Liver (tissue), 9 donors: ENCODE measurements around the gene MT1F. TPM values are rescaled to one million over a fixed set of nuclear protein-coding genes. Genes with fewer than 3 reads are reported as not detected.

Source experiments
- DNase-seq: peaks from one replicate; pipeline ENCODE4 v3.0.0-alpha.2; 2017; ENCODE audit warnings: low spot score
- H3K27ac ChIP-seq, 2 donors: one replicate each; pipeline ENCODE4 v1.7.0; 2013; ENCODE audit warnings: inconsistent platforms in 2 of 2, low read length in 2 of 2, control low read depth in 1 of 2, low read depth in 1 of 2, mild to moderate bottlenecking in 1 of 2
- H3K27me3 ChIP-seq, 4 donors: one replicate each; pipeline versions ENCODE4 v1.6.1 to v1.7.0; 2013; ENCODE audit warnings: low read length in 3 of 4, inconsistent platforms in 1 of 4, mild to moderate bottlenecking in 1 of 4, moderate library complexity in 1 of 4; ENCODE audit not compliant: control insufficient read depth in 4 of 4, insufficient read depth in 4 of 4
- H3K36me3 ChIP-seq, 4 donors: one replicate each; pipeline versions ENCODE4 v1.6.1 to v1.7.0; 2013; ENCODE audit warnings: low read length in 3 of 4, mild to moderate bottlenecking in 3 of 4, low read depth in 1 of 4, moderate library complexity in 1 of 4; ENCODE audit not compliant: control insufficient read depth in 4 of 4, insufficient read depth in 3 of 4
- H3K4me1 ChIP-seq, 4 donors: one replicate each; pipeline versions ENCODE4 v1.6.1 to v1.7.0; 2013; ENCODE audit warnings: low read length in 3 of 4, mild to moderate bottlenecking in 3 of 4, moderate library complexity in 1 of 4; ENCODE audit not compliant: control insufficient read depth in 4 of 4, insufficient read depth in 4 of 4
- H3K4me3 ChIP-seq, 3 donors: one replicate each; pipeline versions ENCODE4 v1.6.1 to v1.7.0; 2013; ENCODE audit warnings: low read length in 3 of 3, control low read depth in 1 of 3, low read depth in 1 of 3, mild to moderate bottlenecking in 1 of 3
- H3K9ac ChIP-seq, 2 donors: one replicate each; pipeline ENCODE4 v1.7.0; 2013; ENCODE audit warnings: low read length in 2 of 2, mild to moderate bottlenecking in 2 of 2, moderate library complexity in 2 of 2, control low read depth in 1 of 2, low read depth in 1 of 2
- H3K9me3 ChIP-seq, 4 donors: one replicate each; pipeline versions ENCODE4 v1.6.1 to v1.7.0; 2013; ENCODE audit warnings: low read length in 3 of 4; ENCODE audit not compliant: control insufficient read depth in 4 of 4
- EGR1 ChIP-seq, 2 donors: IDR thresholded peaks; 2 replicates each; pipeline ENCODE4 v1.6.1; 2016 to 2018; ENCODE audit warnings: antibody characterized with exemption in 2 of 2, low read depth in 2 of 2
- FOXA1 ChIP-seq: IDR thresholded peaks from 2 replicates; pipeline ENCODE4 v1.6.1; 2016; ENCODE audit warnings: antibody characterized with exemption
- FOXA2 ChIP-seq: IDR thresholded peaks from 2 replicates; pipeline ENCODE4 v1.6.1; 2016; ENCODE audit warnings: antibody characterized with exemption
- GABPA ChIP-seq, 2 donors: IDR thresholded peaks in 1 of 2; conservative IDR thresholded peaks in 1 of 2; 2 replicates each; pipeline ENCODE4 v1.6.1; 2016; ENCODE audit warnings: antibody characterized with exemption in 2 of 2, mild to moderate bottlenecking in 1 of 2, moderate library complexity in 1 of 2
- HNF4A ChIP-seq, 2 donors: conservative IDR thresholded peaks; 2 replicates each; pipeline ENCODE4 v1.6.1; 2016; ENCODE audit warnings: antibody characterized with exemption in 2 of 2, mild to moderate bottlenecking in 2 of 2
- HNF4G ChIP-seq: IDR thresholded peaks from 2 replicates; pipeline ENCODE4 v1.6.1; 2016; ENCODE audit warnings: antibody characterized with exemption
- JUND ChIP-seq, 2 donors: IDR thresholded peaks; 2 replicates each; pipeline ENCODE4 v1.6.1; 2016; ENCODE audit warnings: antibody characterized with exemption in 2 of 2
- NR2F2 ChIP-seq: IDR thresholded peaks from 2 replicates; pipeline ENCODE4 v1.6.1; 2016; ENCODE audit warnings: antibody characterized with exemption
- RAD21 ChIP-seq, 2 donors: IDR thresholded peaks; 2 replicates each; pipeline ENCODE4 v1.6.1; 2016; ENCODE audit warnings: antibody characterized with exemption in 2 of 2, mild to moderate bottlenecking in 2 of 2
- RXRA ChIP-seq, 2 donors: IDR thresholded peaks; 2 replicates each; pipeline ENCODE4 v1.6.1; 2017 to 2018; ENCODE audit warnings: antibody characterized with exemption in 2 of 2, mild to moderate bottlenecking in 1 of 2
- SP1 ChIP-seq: IDR thresholded peaks from 2 replicates; pipeline ENCODE4 v1.6.1; 2018; ENCODE audit warnings: antibody characterized with exemption, mild to moderate bottlenecking
- TAF1 ChIP-seq: conservative IDR thresholded peaks from 2 replicates; pipeline ENCODE4 v1.6.1; 2016; ENCODE audit warnings: antibody characterized with exemption, mild to moderate bottlenecking
- YY1 ChIP-seq: IDR thresholded peaks from 2 replicates; pipeline ENCODE4 v1.6.1; 2016; ENCODE audit warnings: antibody characterized with exemption, mild to moderate bottlenecking
- WGBS: extraction: QIAGEN DNeasy Blood & Tissue Kit; methylation state at CpG from one replicate; pipeline ENCODE4 v1.1.7; 2013; 5-methylcytosine and 5-hydroxymethylcytosine counted together
- polyA plus RNA-seq, 2 donors: library from polyadenylated mRNA; stranded (reverse) in 1 of 2; unstranded in 1 of 2; fragments of 200-250 nt in 1 of 2; fragments of >200 nt in 1 of 2; fragmentation: Nextera tagmentation in 1 of 2; extraction: Ambion mirVana in 1 of 2; gene quantifications; one replicate each; pipeline versions ENCODE4 v1.2.1 to v1.2.3, GENCODE V29; 2013 to 2015
- total RNA-seq, 2 donors: library from RNA; depleted of rRNA; stranded (reverse); fragments of >200 nt; gene quantifications; one replicate each; pipeline ENCODE4 v1.2.3, GENCODE V29; 2014
- TF ChIP-seq, protein P1 (sequence below): IDR thresholded peaks from 2 replicates; pipeline ENCODE4 v1.6.1; 2016; ENCODE audit warnings: antibody characterized with exemption
- TF ChIP-seq, protein P2 (sequence below): IDR thresholded peaks from 2 replicates; pipeline ENCODE4 v1.6.1; 2016; ENCODE audit warnings: antibody characterized with exemption
- TF ChIP-seq, protein P3 (sequence below): fragments of 150-350 bp; IDR thresholded peaks from 2 replicates; pipeline ENCODE4 v1.5.1; 2017; ENCODE audit warnings: improper control_type of control experiment, low read depth, low read length; ENCODE audit not compliant: missing input control
- TF ChIP-seq, protein P4 (sequence below): IDR thresholded peaks from 2 replicates; pipeline ENCODE4 v1.6.1; 2016; ENCODE audit warnings: antibody characterized with exemption
- TF ChIP-seq, protein P5 (sequence below): IDR thresholded peaks from 2 replicates; pipeline ENCODE4 v1.6.1; 2016; ENCODE audit warnings: antibody characterized with exemption, mild to moderate bottlenecking
- donor health status: healthy.
- donor health status: healthy.
- donor health status: healthy.
- donor health status: healthy.
- donor health status: healthy.

Gene MT1F
- total and polyA plus RNA-seq, 4 donors, result 14.2 to 895 (median 134) TPM

DNA sequence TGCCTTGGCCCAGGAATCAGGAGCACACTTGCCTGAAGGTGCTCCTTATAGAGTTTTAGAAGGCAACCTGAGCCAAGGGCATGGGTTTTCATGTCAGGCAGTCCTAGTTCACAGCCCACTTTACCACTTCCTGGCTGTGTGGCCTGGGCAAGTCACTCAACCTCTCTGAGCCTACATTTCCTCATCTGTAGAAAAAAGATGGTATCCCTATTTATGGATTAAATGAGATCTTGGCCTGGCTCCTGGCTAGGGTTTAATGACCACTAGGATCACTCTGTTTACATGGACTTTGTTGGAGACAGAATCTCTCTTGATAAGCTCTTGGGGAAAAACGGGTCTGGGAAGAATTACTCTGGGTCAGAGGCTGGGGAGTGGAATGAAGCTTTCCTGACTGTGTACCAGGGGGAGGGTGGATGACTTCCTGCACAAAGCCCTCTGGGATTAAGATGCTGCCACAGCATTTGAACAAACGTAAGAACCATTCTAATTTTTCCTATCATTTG lies 47.1 kb upstream of the MT1F start:
- Histone ChIP-seq H3K27ac (peak overlapping the region; percentile 98 to 99), H3K9me3 (no peaks in the 10 kb centered on the region), H3K36me3 (no peaks in the 10 kb centered on the region), H3K9ac (peak overlapping the region; percentile 84 to 98), H3K27me3 (no peaks in the 10 kb centered on the region), H3K4me3 (peak overlapping the region; percentile 68 to 90 (median 88)), H3K4me1 (peaks cover 5 to 34% (median 10%) of the 10 kb centered on the region in 4 donors)
- no peak for DNase-seq
- 15% methylated on average over 2 of the region's 2 CpGs for WGBS
- TF ChIP-seq YY1, result no peak
- TF ChIP-seq, protein P1, sequence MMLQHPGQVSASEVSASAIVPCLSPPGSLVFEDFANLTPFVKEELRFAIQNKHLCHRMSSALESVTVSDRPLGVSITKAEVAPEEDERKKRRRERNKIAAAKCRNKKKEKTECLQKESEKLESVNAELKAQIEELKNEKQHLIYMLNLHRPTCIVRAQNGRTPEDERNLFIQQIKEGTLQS, result peak; percentile 56
- TF ChIP-seq, protein P2, sequence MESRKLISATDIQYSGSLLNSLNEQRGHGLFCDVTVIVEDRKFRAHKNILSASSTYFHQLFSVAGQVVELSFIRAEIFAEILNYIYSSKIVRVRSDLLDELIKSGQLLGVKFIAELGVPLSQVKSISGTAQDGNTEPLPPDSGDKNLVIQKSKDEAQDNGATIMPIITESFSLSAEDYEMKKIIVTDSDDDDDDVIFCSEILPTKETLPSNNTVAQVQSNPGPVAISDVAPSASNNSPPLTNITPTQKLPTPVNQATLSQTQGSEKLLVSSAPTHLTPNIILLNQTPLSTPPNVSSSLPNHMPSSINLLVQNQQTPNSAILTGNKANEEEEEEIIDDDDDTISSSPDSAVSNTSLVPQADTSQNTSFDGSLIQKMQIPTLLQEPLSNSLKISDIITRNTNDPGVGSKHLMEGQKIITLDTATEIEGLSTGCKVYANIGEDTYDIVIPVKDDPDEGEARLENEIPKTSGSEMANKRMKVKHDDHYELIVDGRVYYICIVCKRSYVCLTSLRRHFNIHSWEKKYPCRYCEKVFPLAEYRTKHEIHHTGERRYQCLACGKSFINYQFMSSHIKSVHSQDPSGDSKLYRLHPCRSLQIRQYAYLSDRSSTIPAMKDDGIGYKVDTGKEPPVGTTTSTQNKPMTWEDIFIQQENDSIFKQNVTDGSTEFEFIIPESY, result no peak
- no peak for TF ChIP-seq EGR1 (IDR thresholded peaks at IDR 0.05; ENCODE audit: low read depth in 2 of 2)
- TF ChIP-seq RAD21 (IDR thresholded peaks at IDR 0.05), result peak; percentile 23 to 27
- TF ChIP-seq, protein P3, sequence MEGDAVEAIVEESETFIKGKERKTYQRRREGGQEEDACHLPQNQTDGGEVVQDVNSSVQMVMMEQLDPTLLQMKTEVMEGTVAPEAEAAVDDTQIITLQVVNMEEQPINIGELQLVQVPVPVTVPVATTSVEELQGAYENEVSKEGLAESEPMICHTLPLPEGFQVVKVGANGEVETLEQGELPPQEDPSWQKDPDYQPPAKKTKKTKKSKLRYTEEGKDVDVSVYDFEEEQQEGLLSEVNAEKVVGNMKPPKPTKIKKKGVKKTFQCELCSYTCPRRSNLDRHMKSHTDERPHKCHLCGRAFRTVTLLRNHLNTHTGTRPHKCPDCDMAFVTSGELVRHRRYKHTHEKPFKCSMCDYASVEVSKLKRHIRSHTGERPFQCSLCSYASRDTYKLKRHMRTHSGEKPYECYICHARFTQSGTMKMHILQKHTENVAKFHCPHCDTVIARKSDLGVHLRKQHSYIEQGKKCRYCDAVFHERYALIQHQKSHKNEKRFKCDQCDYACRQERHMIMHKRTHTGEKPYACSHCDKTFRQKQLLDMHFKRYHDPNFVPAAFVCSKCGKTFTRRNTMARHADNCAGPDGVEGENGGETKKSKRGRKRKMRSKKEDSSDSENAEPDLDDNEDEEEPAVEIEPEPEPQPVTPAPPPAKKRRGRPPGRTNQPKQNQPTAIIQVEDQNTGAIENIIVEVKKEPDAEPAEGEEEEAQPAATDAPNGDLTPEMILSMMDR, result no peak
- TF ChIP-seq NR2F2, result peak; percentile 79
- TF ChIP-seq TAF1, result peak; percentile 25
- peak; percentile 64 for TF ChIP-seq FOXA2
- TF ChIP-seq, protein P4, sequence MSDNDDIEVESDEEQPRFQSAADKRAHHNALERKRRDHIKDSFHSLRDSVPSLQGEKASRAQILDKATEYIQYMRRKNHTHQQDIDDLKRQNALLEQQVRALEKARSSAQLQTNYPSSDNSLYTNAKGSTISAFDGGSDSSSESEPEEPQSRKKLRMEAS, result peak; percentile 38
- peak; percentile 90 to 94 for TF ChIP-seq RXRA (IDR thresholded peaks at IDR 0.05)
- TF ChIP-seq SP1, result peak; percentile 70
- peak; percentile 57 for TF ChIP-seq HNF4G
- TF ChIP-seq, protein P5, sequence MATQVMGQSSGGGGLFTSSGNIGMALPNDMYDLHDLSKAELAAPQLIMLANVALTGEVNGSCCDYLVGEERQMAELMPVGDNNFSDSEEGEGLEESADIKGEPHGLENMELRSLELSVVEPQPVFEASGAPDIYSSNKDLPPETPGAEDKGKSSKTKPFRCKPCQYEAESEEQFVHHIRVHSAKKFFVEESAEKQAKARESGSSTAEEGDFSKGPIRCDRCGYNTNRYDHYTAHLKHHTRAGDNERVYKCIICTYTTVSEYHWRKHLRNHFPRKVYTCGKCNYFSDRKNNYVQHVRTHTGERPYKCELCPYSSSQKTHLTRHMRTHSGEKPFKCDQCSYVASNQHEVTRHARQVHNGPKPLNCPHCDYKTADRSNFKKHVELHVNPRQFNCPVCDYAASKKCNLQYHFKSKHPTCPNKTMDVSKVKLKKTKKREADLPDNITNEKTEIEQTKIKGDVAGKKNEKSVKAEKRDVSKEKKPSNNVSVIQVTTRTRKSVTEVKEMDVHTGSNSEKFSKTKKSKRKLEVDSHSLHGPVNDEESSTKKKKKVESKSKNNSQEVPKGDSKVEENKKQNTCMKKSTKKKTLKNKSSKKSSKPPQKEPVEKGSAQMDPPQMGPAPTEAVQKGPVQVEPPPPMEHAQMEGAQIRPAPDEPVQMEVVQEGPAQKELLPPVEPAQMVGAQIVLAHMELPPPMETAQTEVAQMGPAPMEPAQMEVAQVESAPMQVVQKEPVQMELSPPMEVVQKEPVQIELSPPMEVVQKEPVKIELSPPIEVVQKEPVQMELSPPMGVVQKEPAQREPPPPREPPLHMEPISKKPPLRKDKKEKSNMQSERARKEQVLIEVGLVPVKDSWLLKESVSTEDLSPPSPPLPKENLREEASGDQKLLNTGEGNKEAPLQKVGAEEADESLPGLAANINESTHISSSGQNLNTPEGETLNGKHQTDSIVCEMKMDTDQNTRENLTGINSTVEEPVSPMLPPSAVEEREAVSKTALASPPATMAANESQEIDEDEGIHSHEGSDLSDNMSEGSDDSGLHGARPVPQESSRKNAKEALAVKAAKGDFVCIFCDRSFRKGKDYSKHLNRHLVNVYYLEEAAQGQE, result peak; percentile 52
- peak in 1 of 2 donors; percentile 38 for TF ChIP-seq JUND (IDR thresholded peaks at IDR 0.05)
- peak; percentile 32 to 39 for TF ChIP-seq GABPA (IDR thresholded peaks at IDR 0.05 in 1 of 2, conservative IDR thresholded peaks at IDR 0.05 in 1 of 2)
- peak; percentile 72 to 76 for TF ChIP-seq HNF4A (conservative IDR thresholded peaks at IDR 0.05)
- no peak for TF ChIP-seq FOXA1
